Activated CD8-positive, alpha-beta memory T cell treated with anti-CD3 and anti-CD28 coated beads, Interleukin-2, amount 50 U/mL, for 48 hours (primary cell): Measurements from ENCODE around the gene LRRN4.

Source experiments
- DNase-seq: peaks from one replicate; pipeline ENCODE4 v3.0.0-alpha.2; 2020

The LRRN4 gene

GRCh38 chr20:6029538-6029937 lies 24.3 kb downstream of the LRRN4 start:
- DNase-seq: no peak

- no peak for DNase-seq
These were observed 25.0 kb downstream of the LRRN4 start for GRCh38 chr20:6028818-6029217.

GRCh38 chr20:6026051-6026450 lies 27.8 kb downstream of the LRRN4 start:
- no peak for DNase-seq

GRCh38 chr20:6024768-6025167 lies 29.1 kb downstream of the LRRN4 start:
- DNase-seq: no peak

- no peak for DNase-seq
These were observed 36.0 kb downstream of the LRRN4 start for GRCh38 chr20:6017880-6018279.

GRCh38 chr20:6017467-6017866 lies 36.4 kb downstream of the LRRN4 start:
- DNase-seq: no peak

- no peak for DNase-seq
These were observed 38.9 kb downstream of the LRRN4 start for GRCh38 chr20:6014957-6015356.

GRCh38 chr20:6014017-6014416 lies 39.8 kb downstream of the LRRN4 start:
- DNase-seq: no peak

GRCh38 chr20:6012179-6012578 lies 41.7 kb downstream of the LRRN4 start:
- no peak for DNase-seq

GRCh38 chr20:6008254-6008653 lies 45.6 kb downstream of the LRRN4 start:
- DNase-seq: no peak

GRCh38 chr20:6007529-6008103 lies 46.2 kb downstream of the LRRN4 start:
- no peak for DNase-seq

- no peak for DNase-seq
These were observed 46.7 kb downstream of the LRRN4 start for GRCh38 chr20:6007094-6007528.

GRCh38 chr20:6006603-6006949 lies 47.3 kb downstream of the LRRN4 start:
- DNase-seq: no peak

- no peak for DNase-seq
These were observed 53.0 kb downstream of the LRRN4 start for GRCh38 chr20:6000871-6001270.

GRCh38 chr20:5999783-6000182 lies 54.1 kb downstream of the LRRN4 start:
- no peak for DNase-seq

GRCh38 chr20:5996765-5997164 lies 57.1 kb downstream of the LRRN4 start:
- no peak for DNase-seq

GRCh38 chr20:5991623-5992441 lies 62.0 kb downstream of the LRRN4 start:
- DNase-seq: no peak

- DNase-seq: no peak
These were observed 62.9 kb downstream of the LRRN4 start for GRCh38 chr20:5990946-5991345.
